ENCODE data around the gene ATXN10. TPM values are rescaled to one million over a fixed set of nuclear protein-coding genes. Genes with fewer than 3 reads are reported as not detected.

Gene ATXN10
- total RNA-seq, 1 donor from 2014 or later = 99.7 TPM

DNA sequence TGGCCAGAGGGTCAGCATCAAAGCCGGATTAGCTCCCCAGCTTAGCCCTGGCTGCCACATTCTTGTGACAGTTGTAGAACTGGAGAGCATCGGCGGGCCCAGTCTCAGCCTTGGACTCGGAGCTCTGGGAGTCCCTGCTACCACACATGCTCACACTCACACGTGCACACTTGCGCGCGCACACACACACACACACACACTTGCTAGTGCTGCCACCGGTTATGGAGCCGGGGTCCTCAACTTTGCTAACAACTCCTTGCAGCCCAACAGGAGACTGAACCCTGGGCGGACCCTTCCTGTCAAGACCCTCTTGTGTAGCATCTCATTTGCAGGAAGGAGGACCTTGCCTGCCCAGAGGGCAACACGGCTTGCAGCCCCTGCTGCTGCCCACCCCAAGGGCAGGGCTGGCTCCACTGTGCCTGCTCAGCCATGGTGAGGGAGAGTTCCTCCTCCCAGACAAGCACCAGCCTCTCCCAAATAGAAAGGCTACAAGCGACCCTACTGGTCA is 197.8 kb downstream of the ATXN10 start:
- ChIA-PET POLR2A (no interaction called here), CTCF (no interaction called here)
- no peak for DNase-seq
- intact Hi-C loops (cut with micrococcal nuclease) = loop anchor here (10.0 kb wide), 1 partner anchor 295 kb away; no protein-coding TSS in a partner anchor
- Mint-ChIP-seq H3K27ac (no peak overlapping the region), H3K27me3 (peaks cover 42% of the 10 kb centered on the region), H3K4me1 (no peaks in the 10 kb centered on the region), H3K9me3 (peaks cover 8% of the 10 kb centered on the region), H3K4me3 (no peak overlapping the region), H3K36me3 (ENCODE audit: low read depth) (no peaks in the 10 kb centered on the region)
- ATAC-seq (ENCODE audit: low read depth) = no peak
- TF ChIP-seq, protein P1, sequence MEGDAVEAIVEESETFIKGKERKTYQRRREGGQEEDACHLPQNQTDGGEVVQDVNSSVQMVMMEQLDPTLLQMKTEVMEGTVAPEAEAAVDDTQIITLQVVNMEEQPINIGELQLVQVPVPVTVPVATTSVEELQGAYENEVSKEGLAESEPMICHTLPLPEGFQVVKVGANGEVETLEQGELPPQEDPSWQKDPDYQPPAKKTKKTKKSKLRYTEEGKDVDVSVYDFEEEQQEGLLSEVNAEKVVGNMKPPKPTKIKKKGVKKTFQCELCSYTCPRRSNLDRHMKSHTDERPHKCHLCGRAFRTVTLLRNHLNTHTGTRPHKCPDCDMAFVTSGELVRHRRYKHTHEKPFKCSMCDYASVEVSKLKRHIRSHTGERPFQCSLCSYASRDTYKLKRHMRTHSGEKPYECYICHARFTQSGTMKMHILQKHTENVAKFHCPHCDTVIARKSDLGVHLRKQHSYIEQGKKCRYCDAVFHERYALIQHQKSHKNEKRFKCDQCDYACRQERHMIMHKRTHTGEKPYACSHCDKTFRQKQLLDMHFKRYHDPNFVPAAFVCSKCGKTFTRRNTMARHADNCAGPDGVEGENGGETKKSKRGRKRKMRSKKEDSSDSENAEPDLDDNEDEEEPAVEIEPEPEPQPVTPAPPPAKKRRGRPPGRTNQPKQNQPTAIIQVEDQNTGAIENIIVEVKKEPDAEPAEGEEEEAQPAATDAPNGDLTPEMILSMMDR (IDR thresholded peaks at IDR 0.05) = no peak

GRCh38 chr22:45870011-45870410 is 198.4 kb downstream of the ATXN10 start:
- no peak for ATAC-seq (ENCODE audit: low read depth)
- intact Hi-C loops (cut with micrococcal nuclease) = no loop called here
- Mint-ChIP-seq H3K36me3 (ENCODE audit: low read depth) (no peaks in the 10 kb centered on the region), H3K27me3 (peaks cover 38% of the 10 kb centered on the region), H3K27ac (no peak overlapping the region), H3K4me3 (no peak overlapping the region), H3K4me1 (no peaks in the 10 kb centered on the region), H3K9me3 (peaks cover 8% of the 10 kb centered on the region)
- POLR2A ChIA-PET = no interaction called here
- TF ChIP-seq, protein P1 (IDR thresholded peaks at IDR 0.05) = no peak
- CTCF ChIA-PET = no interaction called here
- DNase-seq = no peak

DNA sequence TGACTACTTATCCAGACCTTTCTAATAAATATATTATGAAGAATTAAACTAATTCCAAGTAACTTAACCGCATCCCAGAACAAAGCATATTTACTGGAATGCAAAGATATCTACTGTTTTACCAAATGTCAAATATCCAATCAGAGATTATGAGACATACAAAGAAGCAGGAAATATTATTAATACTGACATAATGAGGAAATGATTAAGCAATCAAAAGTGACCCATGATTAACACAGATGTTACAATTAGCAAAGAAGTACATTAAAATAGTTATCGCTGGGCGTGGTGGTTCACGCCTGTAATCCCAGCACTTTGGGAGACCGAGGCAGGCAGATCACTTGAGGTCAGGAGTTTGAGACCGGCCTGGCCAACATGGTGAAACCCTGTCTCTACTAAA is 200.1 kb downstream of the ATXN10 start:
- H3K27me3 Mint-ChIP-seq = peaks cover 27% of the 10 kb centered on the region
- peaks cover 8% of the 10 kb centered on the region for H3K9me3 Mint-ChIP-seq
- intact Hi-C loops (cut with micrococcal nuclease) = no loop called here
- H3K36me3 Mint-ChIP-seq (ENCODE audit: low read depth) = no peaks in the 10 kb centered on the region
- no peak overlapping the region for H3K4me3 Mint-ChIP-seq
- no peak for ATAC-seq (ENCODE audit: low read depth)
- no peak for DNase-seq
- POLR2A ChIA-PET = no interaction called here
- TF ChIP-seq, protein P1 (IDR thresholded peaks at IDR 0.05) = no peak
- no peak overlapping the region for H3K27ac Mint-ChIP-seq
- CTCF ChIA-PET = no interaction called here
- no peaks in the 10 kb centered on the region for H3K4me1 Mint-ChIP-seq

DNA sequence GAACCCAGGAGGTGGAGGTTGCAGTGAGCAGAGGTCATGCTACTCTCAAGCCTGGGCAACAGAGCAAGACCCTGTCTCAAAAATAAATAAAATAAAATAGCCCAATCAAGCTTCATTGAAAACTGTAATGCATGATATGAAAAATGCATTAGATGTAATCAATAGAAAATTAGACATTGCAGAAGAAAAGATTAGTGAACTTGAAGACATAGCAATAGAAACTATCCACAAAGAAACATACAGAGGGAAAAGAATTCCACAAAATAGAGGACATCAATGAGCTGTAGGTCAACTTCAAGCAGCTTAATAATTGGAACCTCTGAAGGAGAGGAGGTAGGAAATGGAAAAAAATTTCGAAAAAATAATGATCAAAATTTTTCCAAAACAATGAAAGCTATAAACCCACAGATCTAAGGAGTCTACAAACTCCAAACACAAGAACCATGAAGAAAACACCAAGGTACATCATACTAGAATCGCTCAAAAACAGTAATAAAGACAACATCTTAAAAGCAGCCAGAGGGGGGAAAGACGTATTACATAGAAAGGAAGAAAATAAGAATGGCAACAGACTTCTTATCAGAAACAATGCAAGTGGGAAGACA is 201.1 kb downstream of the ATXN10 start:
- H3K4me3 Mint-ChIP-seq = no peak overlapping the region
- DNase-seq (no peak), ATAC-seq (ENCODE audit: low read depth) (no peak)
- ChIA-PET POLR2A (no interaction called here), CTCF (interaction anchor here (1.4 kb wide), 1 partner anchor 10 kb away, joined by 4 read pairs; no protein-coding TSS in a partner anchor)
- H3K27me3 Mint-ChIP-seq = peaks cover 30% of the 10 kb centered on the region
- intact Hi-C loops (cut with micrococcal nuclease) = no loop called here
- peaks cover 8% of the 10 kb centered on the region for H3K9me3 Mint-ChIP-seq
- TF ChIP-seq, protein P1 (IDR thresholded peaks at IDR 0.05) = no peak
- no peak overlapping the region for H3K27ac Mint-ChIP-seq
- H3K4me1 Mint-ChIP-seq = no peaks in the 10 kb centered on the region
- no peaks in the 10 kb centered on the region for H3K36me3 Mint-ChIP-seq (ENCODE audit: low read depth)

GRCh38 chr22:45876136-45877035 is 204.8 kb downstream of the ATXN10 start:
- no peak for ATAC-seq (ENCODE audit: low read depth)
- TF ChIP-seq, protein P1 (IDR thresholded peaks at IDR 0.05) = no peak
- H3K4me3 Mint-ChIP-seq = no peak overlapping the region
- ChIA-PET POLR2A (interaction anchor here (0.5 kb wide), 1 partner anchor 11 kb away, joined by 3 read pairs; no protein-coding TSS in a partner anchor), CTCF (no interaction called here)
- intact Hi-C loops (cut with micrococcal nuclease) = no loop called here
- H3K9me3 Mint-ChIP-seq = peaks cover 8% of the 10 kb centered on the region
- H3K27ac Mint-ChIP-seq = no peak overlapping the region
- peaks cover 30% of the 10 kb centered on the region for H3K27me3 Mint-ChIP-seq
- no peaks in the 10 kb centered on the region for H3K36me3 Mint-ChIP-seq (ENCODE audit: low read depth)
- DNase-seq = peak; percentile 10
- H3K4me1 Mint-ChIP-seq = no peaks in the 10 kb centered on the region

All from activated B cell treated with CpG ODN at 0.5 μM for 24 hours (primary cell).